Smooth muscle cell (in vitro differentiated cells): ENCODE measurements around the gene HS6ST3. TPM values are rescaled to one million over a fixed set of nuclear protein-coding genes. Genes with fewer than 3 reads are reported as not detected.

Experiments
- DNase-seq: peaks from one replicate; lab custom pipeline; 2025; ENCODE audit not compliant: unreplicated experiment; lab: John Stamatoyannopoulos, UW
- H2AFZ ChIP-seq: fragments of 200-600 bp; sonication (generic); 2 replicates; pipeline ENCODE4 v1.6.0; 2016; ENCODE audit warnings: antibody characterized with exemption, low read depth, mild to moderate bottlenecking
- H3F3A ChIP-seq: fragments of 200-600 bp; sonication (generic); 2 replicates; pipeline ENCODE4 v1.6.0; 2017; ENCODE audit warnings: antibody characterized with exemption, low read depth
- H3K27ac ChIP-seq: fragments of 200-600 bp; sonication (generic); 2 replicates; pipeline ENCODE4 v1.5.1; 2016; ENCODE audit warnings: low read depth, mild to moderate bottlenecking
- H3K27me3 ChIP-seq: fragments of 200-600 bp; sonication (generic); 2 replicates; pipeline ENCODE4 v1.6.1; 2016; ENCODE audit warnings: low read depth, mild to moderate bottlenecking
- H3K36me3 ChIP-seq: fragments of 200-600 bp; sonication (generic); 2 replicates; pipeline ENCODE4 v1.5.1; 2016; ENCODE audit warnings: low read depth
- H3K4me1 ChIP-seq: fragments of 200-600 bp; sonication (generic); 2 replicates; pipeline ENCODE4 v1.5.1; 2016; ENCODE audit warnings: low read depth
- H3K4me2 ChIP-seq: fragments of 200-600 bp; sonication (generic); 2 replicates; pipeline ENCODE4 v1.6.0; 2016; ENCODE audit warnings: mild to moderate bottlenecking
- H3K4me3 ChIP-seq: fragments of 200-600 bp; sonication (generic); 2 replicates; pipeline ENCODE4 v1.5.1; 2016; ENCODE audit warnings: mild to moderate bottlenecking
- H3K79me2 ChIP-seq: fragments of 200-600 bp; sonication (generic); 2 replicates; pipeline ENCODE4 v1.6.0; 2016; ENCODE audit warnings: low read depth, mild to moderate bottlenecking
- H3K9ac ChIP-seq: fragments of 200-600 bp; sonication (generic); 2 replicates; pipeline ENCODE4 v1.6.0; 2016; ENCODE audit warnings: low read depth
- H3K9me3 ChIP-seq: fragments of 200-600 bp; sonication (generic); replicated peaks from 2 replicates; pipeline ENCODE4 v1.5.1; 2016; ENCODE audit warnings: low read depth
- H4K20me1 ChIP-seq: fragments of 200-600 bp; sonication (generic); 2 replicates; pipeline ENCODE4 v1.6.0; 2016; ENCODE audit warnings: low read depth
- CTCF ChIP-seq: fragments of 200-600 bp; sonication (generic); IDR thresholded peaks from 2 replicates; pipeline ENCODE4 v1.5.1; 2017; ENCODE audit warnings: borderline replicate concordance, mild to moderate bottlenecking, antibody characterized with exemption; ENCODE audit not compliant: insufficient read depth, poor library complexity, severe bottlenecking
- WGBS: methylation state at CpG from one replicate; pipeline ENCODE4 v1.1.7; 2016; ENCODE audit warnings: low lambda C conversion rate; 5-methylcytosine and 5-hydroxymethylcytosine counted together
- polyA plus RNA-seq: library from polyadenylated mRNA; unstranded; fragments of >200 nt; fragmentation: Nextera tagmentation; extraction: Ambion mirVana; gene quantifications from 2 replicates; pipeline ENCODE4 v1.2.1, GENCODE V29; 2016
- total RNA-seq: library from RNA; depleted of rRNA; stranded (reverse); fragments of >200 nt; gene quantifications from 2 replicates; pipeline ENCODE4 v1.2.3, GENCODE V29; 2014

The HS6ST3 gene
- total and polyA plus RNA-seq, 2 experiments from 2014 or later, result 0.09 TPM; not detected in 1

GRCh38 chr13:96422002-96422401 is 332.1 kb downstream of the HS6ST3 start:
- no peaks in the 10 kb centered on the region for H3F3A ChIP-seq
- H2AFZ ChIP-seq, result no peak overlapping the region
- H3K79me2 ChIP-seq, result no peaks in the 10 kb centered on the region
- no peak overlapping the region for H3K27ac ChIP-seq
- H3K9me3 ChIP-seq, result no peaks in the 10 kb centered on the region
- 87% methylated on average over 4 of the region's 4 CpGs for WGBS
- no peak for TF ChIP-seq CTCF
- no peak overlapping the region for H3K4me3 ChIP-seq
- H4K20me1 ChIP-seq, result no peaks in the 10 kb centered on the region
- H3K36me3 ChIP-seq, result no peaks in the 10 kb centered on the region
- H3K4me2 ChIP-seq, result no peak overlapping the region
- H3K4me1 ChIP-seq, result no peaks in the 10 kb centered on the region
- no peak overlapping the region for H3K9ac ChIP-seq
- DNase-seq, result no peak
- no peaks in the 10 kb centered on the region for H3K27me3 ChIP-seq

GRCh38 chr13:96426167-96426566 is 336.3 kb downstream of the HS6ST3 start:
- H2AFZ ChIP-seq, result no peak overlapping the region
- no peaks in the 10 kb centered on the region for H3K79me2 ChIP-seq
- no peaks in the 10 kb centered on the region for H3K36me3 ChIP-seq
- no peaks in the 10 kb centered on the region for H3K4me1 ChIP-seq
- no peaks in the 10 kb centered on the region for H3K27me3 ChIP-seq
- DNase-seq, result no peak
- H3K9me3 ChIP-seq, result no peaks in the 10 kb centered on the region
- H4K20me1 ChIP-seq, result no peaks in the 10 kb centered on the region
- H3K27ac ChIP-seq, result no peak overlapping the region
- TF ChIP-seq CTCF, result no peak
- no peaks in the 10 kb centered on the region for H3F3A ChIP-seq
- WGBS, result 78% methylated on average over 3 of the region's 3 CpGs
- H3K4me2 ChIP-seq, result no peak overlapping the region
- H3K9ac ChIP-seq, result no peak overlapping the region
- no peak overlapping the region for H3K4me3 ChIP-seq

GRCh38 chr13:96428911-96429310 is 339.0 kb downstream of the HS6ST3 start:
- H3K9me3 ChIP-seq, result no peaks in the 10 kb centered on the region
- no peaks in the 10 kb centered on the region for H3K4me1 ChIP-seq
- no peak overlapping the region for H3K4me3 ChIP-seq
- no peaks in the 10 kb centered on the region for H3K79me2 ChIP-seq
- no peak overlapping the region for H3K4me2 ChIP-seq
- no peak overlapping the region for H3K27ac ChIP-seq
- H3K36me3 ChIP-seq, result no peaks in the 10 kb centered on the region
- no peak overlapping the region for H3K9ac ChIP-seq
- WGBS, result 81% methylated on average over 5 of the region's 5 CpGs
- no peaks in the 10 kb centered on the region for H3K27me3 ChIP-seq
- TF ChIP-seq CTCF, result no peak
- H2AFZ ChIP-seq, result no peak overlapping the region
- no peak for DNase-seq
- H4K20me1 ChIP-seq, result no peaks in the 10 kb centered on the region
- no peaks in the 10 kb centered on the region for H3F3A ChIP-seq

- Histone ChIP-seq H3K4me2 (no peak overlapping the region), H3K9me3 (no peaks in the 10 kb centered on the region), H3K27ac (no peak overlapping the region), H2AFZ (no peak overlapping the region), H3F3A (no peaks in the 10 kb centered on the region), H3K9ac (no peak overlapping the region), H3K4me1 (no peaks in the 10 kb centered on the region), H3K27me3 (no peaks in the 10 kb centered on the region), H4K20me1 (no peaks in the 10 kb centered on the region), H3K36me3 (no peaks in the 10 kb centered on the region), H3K79me2 (no peaks in the 10 kb centered on the region), H3K4me3 (no peak overlapping the region)
- no peak for TF ChIP-seq CTCF
- 91% methylated on average over 5 of the region's 5 CpGs for WGBS
- no peak for DNase-seq
Measured at GRCh38 chr13:96431044-96431581, 341.2 kb downstream of the HS6ST3 start.
